ENCODE results near the gene AP5S1. TPM values are rescaled to one million over a fixed set of nuclear protein-coding genes. Genes with fewer than 3 reads are reported as not detected.
A peak's percentile ranks its signal among the peaks of the same experiment; 100 is the strongest.

AP5S1 gene
- total RNA-seq, 2 experiments from 2014 or later = 6.0 TPM

GRCh38 chr20:3800878-3801260 lies 19.5 kb upstream of the AP5S1 start:
- Histone ChIP-seq H3K4me3 (ENCODE audit: low read length) (no peak overlapping the region), H3K27ac (ENCODE audit: low read depth in 1 of 2, low read length in 2 of 2) (peak overlapping the region; percentile 67 to 78), H3K27me3 (ENCODE audit: control insufficient read depth in 1 of 2, insufficient read depth in 2 of 2, low read length in 2 of 2) (no peaks in the 10 kb centered on the region), H3K36me3 (ENCODE audit: insufficient read depth, low read length) (peaks cover 74% of the 10 kb centered on the region), H3K9me3 (ENCODE audit: control insufficient read depth in 1 of 2, insufficient read depth in 1 of 2, low read length in 2 of 2) (no peaks in the 10 kb centered on the region), H3K4me1 (ENCODE audit: insufficient read depth, low read length) (peaks cover 86% of the 10 kb centered on the region)
- no peak for TF ChIP-seq CTCF (IDR thresholded peaks at IDR 0.05)
- ATAC-seq (ENCODE audit: poor library complexity) = no peak
- H3K36me3 Mint-ChIP-seq (ENCODE audit: low read depth) = peaks cover 92% of the 10 kb centered on the region
- peak overlapping the region; percentile 95 for H3K27ac Mint-ChIP-seq
- peaks cover 75% of the 10 kb centered on the region for H3K4me1 Mint-ChIP-seq (ENCODE audit: low read depth)
- DNase-seq = no peak
- CTCF ChIA-PET = no interaction called here
- POLR2A ChIA-PET = interaction anchor here (1.4 to 3.5 kb wide), 6 partner anchors 13 to 33 kb away, joined by 3 to 88 read pairs (median 16); partner anchors contain the start of genes ADISSP, AP5S1, CENPB and SPEF1
- H3K27me3 Mint-ChIP-seq = no peaks in the 10 kb centered on the region
- intact Hi-C loops (cut with DNase I, micrococcal nuclease) = no loop called here
- H3K4me3 Mint-ChIP-seq = no peak overlapping the region
- H3K9me3 Mint-ChIP-seq = no peaks in the 10 kb centered on the region

DNA sequence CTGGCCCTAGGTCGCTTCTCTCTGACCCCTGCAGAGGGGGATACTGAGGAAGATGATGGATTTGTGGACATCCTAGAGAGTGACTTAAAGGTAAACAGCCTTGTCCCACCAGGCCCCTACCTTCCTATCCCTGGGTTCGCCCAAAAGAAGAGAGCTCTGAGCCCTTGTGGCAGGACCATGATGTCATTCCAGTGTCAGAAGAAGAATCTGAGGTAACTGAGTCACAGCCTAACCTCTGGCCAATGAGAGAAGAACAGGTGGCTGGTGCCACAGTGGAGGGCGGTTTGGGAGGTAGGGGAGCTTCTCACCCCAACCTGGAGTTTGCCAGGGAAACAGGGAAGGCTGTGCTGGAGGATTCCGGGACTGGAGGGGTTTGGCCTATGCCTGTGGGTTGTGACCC lies 19.0 kb upstream of the AP5S1 start:
- Mint-ChIP-seq H3K4me3 (no peak overlapping the region), H3K4me1 (ENCODE audit: low read depth) (peaks cover 78% of the 10 kb centered on the region), H3K36me3 (ENCODE audit: low read depth) (peaks cover 93% of the 10 kb centered on the region), H3K27ac (peak overlapping the region; percentile 95), H3K27me3 (no peaks in the 10 kb centered on the region), H3K9me3 (no peaks in the 10 kb centered on the region)
- DNase-seq = no peak
- Histone ChIP-seq H3K27ac (ENCODE audit: low read depth in 1 of 2, low read length in 2 of 2) (peak overlapping the region; percentile 67 to 78), H3K36me3 (ENCODE audit: insufficient read depth, low read length) (peaks cover 78% of the 10 kb centered on the region), H3K27me3 (ENCODE audit: control insufficient read depth in 1 of 2, insufficient read depth in 2 of 2, low read length in 2 of 2) (no peaks in the 10 kb centered on the region), H3K4me1 (ENCODE audit: insufficient read depth, low read length) (peaks cover 86% of the 10 kb centered on the region), H3K4me3 (ENCODE audit: low read length) (no peak overlapping the region), H3K9me3 (ENCODE audit: control insufficient read depth in 1 of 2, insufficient read depth in 1 of 2, low read length in 2 of 2) (no peaks in the 10 kb centered on the region)
- intact Hi-C loops (cut with DNase I, micrococcal nuclease) = no loop called here
- no peak for TF ChIP-seq CTCF (IDR thresholded peaks at IDR 0.05)
- no peak for ATAC-seq (ENCODE audit: poor library complexity)
- CTCF ChIA-PET = no interaction called here
- POLR2A ChIA-PET = interaction anchor here (1.4 to 3.5 kb wide), 3 partner anchors 12 to 20 kb away, joined by 3 to 88 read pairs (median 25); partner anchors contain the start of genes AP5S1 and SPEF1

DNA sequence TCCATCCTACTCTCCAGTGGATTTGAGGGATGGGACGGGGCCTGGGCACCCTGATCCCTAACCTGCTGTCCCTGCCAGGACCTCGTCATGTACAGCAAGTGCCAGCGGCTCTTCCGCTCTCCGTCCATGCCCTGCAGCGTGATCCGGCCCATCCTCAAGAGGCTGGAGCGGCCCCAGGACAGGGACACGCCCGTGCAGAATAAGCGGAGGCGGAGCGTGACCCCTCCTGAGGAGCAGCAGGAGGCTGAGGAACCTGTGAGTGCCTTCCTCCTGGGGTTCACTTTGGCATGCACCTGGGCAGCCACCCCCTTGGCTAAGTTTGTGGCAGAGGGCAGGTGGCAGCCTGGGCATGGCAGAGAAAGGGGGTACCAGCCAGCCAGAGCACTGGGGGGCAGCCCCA lies 18.5 kb upstream of the AP5S1 start:
- H3K4me3 Mint-ChIP-seq = no peak overlapping the region
- CTCF ChIA-PET = no interaction called here
- peaks cover 81% of the 10 kb centered on the region for H3K4me1 Mint-ChIP-seq (ENCODE audit: low read depth)
- no peaks in the 10 kb centered on the region for H3K9me3 Mint-ChIP-seq
- H3K36me3 ChIP-seq (ENCODE audit: insufficient read depth, low read length) = peaks cover 80% of the 10 kb centered on the region
- H3K4me1 ChIP-seq (ENCODE audit: insufficient read depth, low read length) = peaks cover 91% of the 10 kb centered on the region
- H3K27me3 ChIP-seq (ENCODE audit: control insufficient read depth in 1 of 2, insufficient read depth in 2 of 2, low read length in 2 of 2) = no peaks in the 10 kb centered on the region
- intact Hi-C loops (cut with DNase I, micrococcal nuclease) = no loop called here
- ATAC-seq (ENCODE audit: poor library complexity) (no peak), DNase-seq (no peak)
- H3K27me3 Mint-ChIP-seq = no peaks in the 10 kb centered on the region
- peak overlapping the region; percentile 67 to 78 for H3K27ac ChIP-seq (ENCODE audit: low read depth in 1 of 2, low read length in 2 of 2)
- POLR2A ChIA-PET = interaction anchor here (1.3 to 3.5 kb wide), 4 partner anchors 9 to 20 kb away, joined by 3 to 88 read pairs (median 4); partner anchors contain the start of gene SPEF1
- no peak for TF ChIP-seq CTCF (IDR thresholded peaks at IDR 0.05)
- H3K4me3 ChIP-seq (ENCODE audit: low read length) = no peak overlapping the region
- peaks cover 95% of the 10 kb centered on the region for H3K36me3 Mint-ChIP-seq (ENCODE audit: low read depth)
- H3K9me3 ChIP-seq (ENCODE audit: control insufficient read depth in 1 of 2, insufficient read depth in 1 of 2, low read length in 2 of 2) = no peaks in the 10 kb centered on the region
- peak overlapping the region; percentile 95 for H3K27ac Mint-ChIP-seq
